ENCODE measurements around the gene MYO3A. TPM values are rescaled to one million over a fixed set of nuclear protein-coding genes. Genes with fewer than 3 reads are reported as not detected.

The MYO3A gene
- total and polyA plus RNA-seq, 12 donors: under 0.01 to 0.17 TPM; not detected in 10

- no peaks in the 10 kb centered on the region for H3K27me3 ChIP-seq
- intact Hi-C loops (cut with DNase I): no loop called here
- H3K36me3 ChIP-seq: no peaks in the 10 kb centered on the region
- peaks cover 0 to 4% (median 0%) of the 10 kb centered on the region in 11 donors for H3K9me3 ChIP-seq
- no peak overlapping the region for H3K4me3 ChIP-seq
- H3K27ac ChIP-seq: no peak overlapping the region
- 72 to 79% methylated on average over 7 of the region's 7 CpGs for WGBS, 2 donors
- ATAC-seq (no peak), DNase-seq (no peak)
- peaks cover 0 to 11% (median 0%) of the 10 kb centered on the region in 9 donors for H3K4me1 ChIP-seq
- TF ChIP-seq CTCF (IDR thresholded peaks at IDR 0.05): no peak
Measured at GRCh38 chr10:26046073-26046700, 112.2 kb downstream of the MYO3A start.

GRCh38 chr10:26048756-26049155, 114.7 kb downstream of the MYO3A start:
- DNase-seq (no peak), ATAC-seq (no peak)
- no peaks in the 10 kb centered on the region for H3K27me3 ChIP-seq
- H3K4me3 ChIP-seq: no peak overlapping the region
- 52 to 56% methylated on average over 2 of the region's 2 CpGs for WGBS, 2 donors
- TF ChIP-seq CTCF (IDR thresholded peaks at IDR 0.05): no peak
- no peaks in the 10 kb centered on the region for H3K9me3 ChIP-seq
- intact Hi-C loops (cut with DNase I): no loop called here
- H3K36me3 ChIP-seq: no peaks in the 10 kb centered on the region
- peaks cover 0 to 7% (median 0%) of the 10 kb centered on the region in 9 donors for H3K4me1 ChIP-seq
- no peak overlapping the region for H3K27ac ChIP-seq

- DNase-seq: no peak
- 38 to 41% methylated on average over 4 of the region's 4 CpGs for WGBS, 2 donors
- intact Hi-C loops (cut with DNase I): no loop called here
- ATAC-seq: no peak
- Histone ChIP-seq H3K4me1 (no peaks in the 10 kb centered on the region), H3K27me3 (no peaks in the 10 kb centered on the region), H3K27ac (no peak overlapping the region), H3K4me3 (no peak overlapping the region), H3K36me3 (no peaks in the 10 kb centered on the region), H3K9me3 (peaks cover 0 to 8% (median 0%) of the 10 kb centered on the region in 11 donors)
- TF ChIP-seq CTCF (IDR thresholded peaks at IDR 0.05): no peak
Measured at GRCh38 chr10:26052326-26052725, 118.3 kb downstream of the MYO3A start.

- H3K27ac ChIP-seq: no peak overlapping the region
- no peaks in the 10 kb centered on the region for H3K4me1 ChIP-seq
- DNase-seq: no peak
- no peaks in the 10 kb centered on the region for H3K36me3 ChIP-seq
- peaks cover 0 to 15% (median 0%) of the 10 kb centered on the region in 11 donors for H3K9me3 ChIP-seq
- intact Hi-C loops (cut with DNase I): no loop called here
- ATAC-seq: no peak
- no peak for TF ChIP-seq CTCF (IDR thresholded peaks at IDR 0.05)
- 88 to 93% methylated on average over 1 of the region's 1 CpG for WGBS, 2 donors
- H3K27me3 ChIP-seq: no peaks in the 10 kb centered on the region
- no peak overlapping the region for H3K4me3 ChIP-seq
Measured at GRCh38 chr10:26057466-26057865, 123.4 kb downstream of the MYO3A start.

All from heart right ventricle (tissue), 16 donors.